HG02759 (cell line): ENCODE results near the gene MOK.

ENCODE experiments used
- ATAC-seq: cut with Tn5 transposase; IDR thresholded peaks from one replicate; pipeline ENCODE4 v1.9.1; 2021; ENCODE audit warnings: mild to moderate bottlenecking, moderate library complexity; ENCODE audit not compliant: unreplicated experiment

MOK gene

DNA sequence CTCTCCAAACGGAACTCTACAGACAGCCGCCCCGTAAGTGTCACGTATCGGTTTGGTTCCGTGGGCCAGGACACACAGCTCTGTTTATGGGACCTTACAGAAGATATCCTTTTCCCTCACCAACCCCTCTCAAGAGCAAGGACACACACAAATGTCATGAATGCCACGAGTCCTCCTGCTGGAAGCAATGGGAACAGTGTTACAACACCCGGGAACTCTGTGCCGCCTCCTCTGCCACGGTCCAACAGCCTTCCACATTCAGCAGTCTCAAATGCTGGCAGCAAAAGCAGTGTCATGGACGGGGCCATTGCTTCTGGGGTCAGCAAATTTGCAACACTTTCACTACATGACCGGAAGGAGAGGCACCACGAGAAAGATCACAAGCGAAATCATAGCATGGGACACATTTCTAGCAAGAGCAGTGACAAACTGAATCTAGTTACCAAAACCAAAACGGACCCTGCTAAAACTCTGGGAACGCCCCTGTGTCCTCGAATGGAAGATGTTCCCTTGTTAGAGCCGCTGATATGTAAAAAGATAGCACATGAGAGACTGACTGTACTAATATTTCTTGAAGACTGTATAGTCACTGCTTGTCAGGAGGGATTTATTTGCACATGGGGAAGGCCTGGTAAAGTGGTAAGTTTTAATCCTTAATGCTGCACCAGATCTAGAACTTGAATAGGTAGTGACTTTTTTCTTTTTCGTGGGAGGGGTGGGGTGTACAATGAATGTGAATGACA lies 95.6 kb downstream of the MOK start:
- no peak for ATAC-seq

DNA sequence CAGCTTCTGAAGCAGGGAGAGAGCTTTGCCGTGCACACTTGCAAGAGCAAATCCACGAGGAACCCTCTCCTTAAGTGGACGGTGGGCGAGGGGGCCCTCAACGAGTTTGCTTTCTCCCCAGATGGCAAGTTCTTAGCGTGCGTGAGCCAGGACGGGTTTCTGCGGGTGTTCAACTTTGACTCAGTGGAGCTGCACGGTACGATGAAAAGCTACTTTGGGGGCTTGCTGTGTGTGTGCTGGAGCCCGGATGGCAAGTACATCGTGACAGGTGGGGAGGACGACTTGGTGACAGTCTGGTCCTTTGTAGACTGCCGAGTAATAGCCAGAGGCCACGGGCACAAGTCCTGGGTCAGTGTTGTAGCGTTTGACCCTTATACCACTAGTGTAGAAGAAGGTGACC lies 96.2 kb downstream of the MOK start:
- no peak for ATAC-seq

DNA sequence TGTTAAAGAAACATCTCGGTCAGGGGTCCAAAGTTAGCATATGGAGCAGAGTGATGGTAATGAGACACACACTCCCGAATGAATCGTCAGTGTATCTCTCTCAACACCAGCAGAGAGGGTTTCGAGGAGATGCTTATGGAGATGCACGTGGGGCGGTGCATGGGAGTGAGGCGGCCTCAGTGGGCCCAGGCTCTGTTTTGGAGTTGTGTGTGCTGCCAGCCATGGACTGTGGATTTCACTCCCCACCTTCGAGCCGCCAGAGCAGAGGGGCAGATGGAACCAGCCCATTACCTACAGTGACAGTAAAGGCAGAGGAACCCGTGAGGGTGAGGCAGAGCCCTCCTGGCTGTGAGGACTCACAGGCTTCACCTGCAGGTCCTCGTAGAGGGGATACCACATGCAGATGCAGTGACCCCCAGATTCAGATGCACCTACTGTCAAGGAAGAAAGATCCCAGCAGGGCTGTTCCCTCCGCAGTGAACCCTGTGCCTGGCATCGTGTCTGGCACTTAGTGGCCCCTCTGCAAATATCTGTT lies 97.1 kb downstream of the MOK start:
- no peak for ATAC-seq

DNA sequence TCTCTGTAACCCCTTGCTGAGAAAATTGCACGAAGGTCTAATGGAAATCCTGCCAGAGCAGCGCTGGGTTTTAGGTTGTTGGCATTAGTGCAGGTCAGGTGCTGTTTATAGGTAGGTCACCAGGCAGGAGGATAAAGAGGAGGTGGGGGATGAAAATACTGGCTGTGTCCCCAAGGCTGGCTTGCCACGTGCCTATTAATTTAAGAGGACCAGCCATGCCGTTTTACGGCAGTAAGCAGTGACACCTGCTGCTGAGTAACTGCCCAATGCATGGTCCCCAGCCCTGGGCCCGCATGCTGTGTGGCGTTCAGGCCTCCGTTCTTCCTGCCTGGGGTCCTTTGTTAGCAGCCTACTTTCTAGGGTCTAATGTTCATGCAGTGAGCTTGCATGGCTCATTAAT lies 98.0 kb downstream of the MOK start:
- ATAC-seq: no peak

DNA sequence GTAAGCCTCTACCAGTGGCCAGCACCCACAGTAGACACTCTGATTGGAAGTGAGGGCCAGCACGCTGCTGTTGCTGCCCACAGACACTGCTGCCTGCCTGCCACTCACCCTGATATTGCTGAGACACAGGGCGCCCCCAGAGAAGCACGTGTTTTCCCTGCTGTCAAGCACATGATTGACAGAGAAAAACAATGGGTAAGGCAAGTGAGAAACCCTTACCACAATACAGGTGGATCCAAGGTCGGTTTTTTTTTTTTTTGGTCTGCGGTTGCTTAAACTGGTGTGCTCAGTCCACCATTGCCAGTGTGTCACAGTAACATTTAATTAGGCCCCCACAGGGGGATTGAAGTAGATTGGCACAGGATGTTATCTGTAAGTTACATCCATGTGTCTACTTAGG lies 99.4 kb downstream of the MOK start:
- no peak for ATAC-seq

- ATAC-seq: no peak
These were observed 101.6 kb downstream of the MOK start for GRCh38 chr14:102203382-102203781.

DNA sequence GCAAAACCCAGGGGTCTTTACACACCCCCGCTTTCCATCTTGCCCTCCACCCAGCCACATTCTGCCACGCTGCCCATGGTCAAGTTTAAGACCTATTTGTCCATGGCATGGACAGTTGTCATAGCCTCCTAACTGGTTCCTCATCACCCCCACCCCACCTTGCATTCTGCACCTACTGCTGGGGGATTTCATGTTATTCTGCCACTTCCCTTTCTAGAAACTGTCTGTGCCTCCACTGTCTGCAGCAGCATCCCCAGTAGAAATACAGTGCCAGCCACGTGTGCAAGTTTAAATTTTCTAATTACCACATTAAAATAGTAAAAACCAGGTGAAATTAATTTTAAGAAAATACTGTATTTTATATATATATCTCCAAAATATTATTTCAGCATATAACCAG lies 102.0 kb downstream of the MOK start:
- ATAC-seq: no peak

- no peak for ATAC-seq
These were observed 103.2 kb downstream of the MOK start for GRCh38 chr14:102201776-102202175.

GRCh38 chr14:102201353-102201738 lies 103.6 kb downstream of the MOK start:
- no peak for ATAC-seq

GRCh38 chr14:102200690-102201352 lies 104.1 kb downstream of the MOK start:
- ATAC-seq: no peak

GRCh38 chr14:102197317-102197853 lies 107.6 kb downstream of the MOK start:
- ATAC-seq: no peak

- ATAC-seq: no peak
These were observed 108.1 kb downstream of the MOK start for GRCh38 chr14:102196902-102197230.

DNA sequence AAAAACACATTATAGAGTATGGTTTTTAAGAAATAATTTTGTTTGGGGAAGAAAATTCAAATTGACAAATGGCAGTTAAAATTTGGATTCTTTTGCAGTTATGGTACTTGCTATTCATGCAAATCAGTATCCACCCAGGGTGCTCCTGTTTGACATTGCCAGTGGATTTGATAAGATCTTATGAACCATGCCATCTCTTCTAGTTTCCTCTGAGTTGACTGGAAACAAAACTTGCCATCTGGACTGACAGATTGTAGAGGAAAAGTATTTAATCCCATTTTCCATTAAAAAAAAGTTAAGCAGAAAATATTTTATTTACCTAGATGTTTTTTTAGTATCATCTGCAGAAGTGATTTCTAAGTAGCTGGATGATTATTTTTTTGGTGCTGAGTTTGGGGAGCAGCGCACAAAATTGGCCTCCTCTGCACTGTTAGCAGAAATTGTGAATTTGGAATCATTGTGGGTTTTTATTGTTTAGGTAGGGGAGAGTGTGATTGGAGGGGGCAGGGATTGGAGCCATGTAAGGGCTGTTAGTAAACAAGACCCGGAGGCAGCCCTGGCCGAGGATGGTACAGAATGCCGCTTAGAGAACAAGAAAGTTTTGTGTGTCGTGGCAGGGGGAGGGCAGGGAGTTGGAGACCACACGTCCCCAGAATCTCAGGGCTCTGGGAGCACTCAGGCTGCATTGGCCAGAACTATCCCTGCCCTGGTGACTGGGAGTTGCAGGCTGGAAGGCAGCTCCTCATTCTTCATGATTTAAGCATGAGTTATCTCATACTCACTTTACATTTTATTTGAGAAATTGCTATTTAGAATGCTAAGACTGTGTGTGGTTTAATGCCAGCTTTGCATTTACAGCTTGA lies 108.7 kb downstream of the MOK start:
- no peak for ATAC-seq

- ATAC-seq: no peak
These were observed 109.5 kb downstream of the MOK start for GRCh38 chr14:102195446-102195845.

GRCh38 chr14:102194856-102195255 lies 110.1 kb downstream of the MOK start:
- no peak for ATAC-seq

DNA sequence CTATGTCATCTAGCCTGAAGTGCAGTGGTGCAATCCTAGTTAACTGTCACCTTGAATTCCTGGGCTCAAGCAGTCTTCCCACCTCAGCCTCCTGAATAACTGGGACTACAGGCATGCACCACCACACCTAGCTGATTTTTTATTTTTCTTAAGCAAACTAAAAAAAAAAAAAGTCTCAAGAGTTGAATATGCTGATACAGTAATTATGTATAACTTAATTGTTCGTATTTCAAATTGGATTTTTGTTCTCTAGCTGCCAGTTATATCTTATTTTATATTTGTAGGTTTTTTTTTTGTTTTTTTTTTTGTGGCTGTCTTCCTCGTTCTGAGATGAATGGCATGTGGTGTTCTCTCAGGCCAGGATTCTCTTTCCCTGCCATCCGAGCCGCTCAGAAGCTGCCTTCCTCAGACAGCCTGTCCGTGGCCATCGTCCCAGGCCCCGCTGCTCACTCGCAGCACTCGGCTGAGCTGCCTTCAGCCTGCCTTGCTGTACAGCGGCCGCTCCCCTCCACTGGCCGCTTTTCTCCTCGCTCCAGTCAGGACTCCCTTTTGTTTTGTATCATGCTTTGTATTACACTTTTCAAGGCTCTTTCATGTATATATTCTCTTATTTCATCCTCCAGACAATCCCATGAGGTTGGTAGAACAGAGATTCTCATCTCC lies 112.0 kb downstream of the MOK start:
- no peak for ATAC-seq

DNA sequence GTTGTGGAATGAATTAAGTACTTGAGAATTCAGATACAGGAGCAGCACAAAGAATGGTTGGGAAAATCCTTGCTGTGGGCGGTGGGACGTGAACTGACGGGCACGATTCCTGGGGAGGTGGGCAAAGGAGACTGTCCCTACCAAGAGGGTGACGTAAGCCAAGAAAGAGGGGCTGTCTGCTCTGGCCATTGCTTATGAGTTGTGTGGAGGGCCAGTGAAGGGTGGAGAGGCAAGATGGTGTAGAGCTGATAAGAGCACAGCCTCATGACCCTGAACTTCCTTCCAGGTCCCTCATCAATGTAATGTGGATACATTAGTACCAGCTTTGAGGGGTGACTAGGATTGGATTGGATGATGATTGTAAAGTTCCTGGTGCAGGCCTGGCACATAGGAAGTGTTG lies 115.1 kb downstream of the MOK start:
- no peak for ATAC-seq

- no peak for ATAC-seq
These were observed 116.8 kb downstream of the MOK start for GRCh38 chr14:102188187-102188586.

- ATAC-seq: no peak
These were observed 117.4 kb downstream of the MOK start for GRCh38 chr14:102187568-102188001.

GRCh38 chr14:102187044-102187443 lies 117.9 kb downstream of the MOK start:
- ATAC-seq: no peak

- ATAC-seq: no peak
These were observed 119.6 kb downstream of the MOK start for GRCh38 chr14:102185360-102185759.
